Activated naive CD8-positive, alpha-beta T cell treated with anti-CD3 and anti-CD28 coated beads, Interleukin-2, amount 50 U/mL, for 24 hours (primary cell): ENCODE results near the gene RFFL.

Experiments
- ATAC-seq: fragments of 150-1000 bp; cut with Tn5 transposase; one replicate; pipeline ENCODE4 v1.10.0; 2021
- DNase-seq: peaks from one replicate; pipeline ENCODE4 v3.0.0; 2021
- H3K27ac Mint-ChIP-seq: one replicate; pipeline ENCODE4 v1.8.0; 2021; ENCODE audit warnings: mild to moderate bottlenecking, mixed read lengths
- H3K27me3 Mint-ChIP-seq: one replicate; pipeline ENCODE4 v1.8.0; 2021; ENCODE audit warnings: mixed read lengths
- H3K36me3 Mint-ChIP-seq: one replicate; pipeline ENCODE4 v1.8.0; 2021; ENCODE audit warnings: low read depth, mixed read lengths
- H3K4me1 Mint-ChIP-seq: one replicate; pipeline ENCODE4 v1.8.0; 2021; ENCODE audit warnings: mixed read lengths
- H3K4me3 Mint-ChIP-seq: one replicate; pipeline ENCODE4 v1.8.0; 2021; ENCODE audit warnings: mild to moderate bottlenecking, moderate library complexity, mixed read lengths
- H3K9me3 Mint-ChIP-seq: one replicate; pipeline ENCODE4 v1.8.0; 2021; ENCODE audit warnings: mixed read lengths

Gene RFFL

DNA sequence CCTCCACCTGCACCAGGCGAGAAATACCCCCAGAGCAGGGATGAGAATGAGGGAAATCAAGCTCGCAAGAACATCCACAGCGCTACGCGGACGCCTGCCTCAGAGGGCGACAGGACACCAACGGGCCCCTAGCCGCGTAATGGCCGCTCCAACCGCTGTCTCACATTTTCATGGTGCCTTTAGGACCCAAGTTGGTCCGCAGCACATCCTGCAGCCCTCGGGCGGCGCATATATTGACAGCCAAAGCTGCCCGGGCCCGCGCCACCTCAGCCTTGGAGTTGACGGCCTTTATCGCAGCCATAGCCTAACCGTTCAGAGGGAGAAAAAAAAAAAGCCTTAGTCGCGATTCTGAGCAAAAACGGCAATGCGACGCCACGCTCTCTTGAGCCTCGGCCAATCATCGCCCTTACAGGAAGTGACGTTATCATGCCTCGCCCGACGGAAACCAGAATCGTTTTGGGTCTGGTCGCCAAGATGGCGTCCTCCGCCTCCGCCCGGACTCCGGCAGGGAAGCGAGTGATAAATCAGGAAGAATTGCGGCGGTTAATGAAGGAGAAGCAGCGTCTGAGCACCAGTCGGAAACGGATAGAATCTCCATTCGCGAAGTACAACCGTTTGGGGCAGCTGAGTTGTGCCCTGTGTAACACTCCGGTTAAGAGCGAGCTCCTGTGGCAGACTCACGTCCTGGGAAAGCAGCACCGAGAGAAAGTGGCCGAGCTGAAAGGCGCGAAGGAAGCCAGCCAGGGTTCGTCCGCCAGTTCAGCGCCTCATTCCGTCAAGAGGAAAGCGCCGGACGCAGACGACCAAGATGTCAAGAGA, 102.2 kb downstream of the RFFL start, which contains the start of the genes CCT6B and ZNF830:
Gene CCT6B (minus strand): TSS at position 368 of the 819 bp plus-strand sequence. CDS start 67 bp downstream, at position 301.
Gene ZNF830 (plus strand): TSS at position 448 of the 819 bp plus-strand sequence. CDS start 27 bp downstream, at position 475.
- peak within 1 kb of the TSS; percentile 98 for H3K4me3 Mint-ChIP-seq
- H3K4me1 Mint-ChIP-seq, result peaks cover 36% of the 10 kb centered on the region
- peaks cover 6% of the 10 kb centered on the region for H3K27me3 Mint-ChIP-seq
- peak within 1 kb of the TSS; percentile 100 for H3K27ac Mint-ChIP-seq
- DNase-seq (peak; percentile 87), ATAC-seq (peak; percentile 93)
- peaks cover 25% of the 10 kb centered on the region for H3K36me3 Mint-ChIP-seq
- H3K9me3 Mint-ChIP-seq, result no peaks in the 10 kb centered on the region

DNA sequence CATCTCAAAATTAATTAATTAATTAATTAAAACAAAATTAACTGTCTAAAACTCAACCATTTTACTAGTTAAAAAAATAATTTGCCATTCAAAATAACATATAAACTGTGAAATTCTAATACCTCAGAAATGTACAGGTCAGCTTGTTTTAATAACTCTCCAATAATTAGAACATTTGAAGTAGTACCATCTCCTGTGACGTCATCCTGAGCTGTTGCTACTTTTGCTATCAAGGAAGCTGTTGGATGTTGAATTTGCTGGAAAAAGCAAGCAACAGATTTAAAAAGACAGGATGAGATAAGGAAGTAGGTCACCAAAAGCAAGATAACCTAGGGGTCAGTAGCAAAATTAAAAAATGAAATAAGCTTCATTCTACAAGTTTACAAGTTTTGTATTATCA, 105.1 kb downstream of the RFFL start:
- Mint-ChIP-seq H3K36me3 (peaks cover 8% of the 10 kb centered on the region), H3K27me3 (peaks cover 6% of the 10 kb centered on the region), H3K9me3 (no peaks in the 10 kb centered on the region), H3K27ac (no peak overlapping the region), H3K4me3 (no peak overlapping the region), H3K4me1 (peaks cover 23% of the 10 kb centered on the region)
- DNase-seq (no peak), ATAC-seq (no peak)
